Activated T-cell treated with anti-CD3 and anti-CD28 coated beads, Interleukin-2, amount 50 U/mL, for 4 hours (primary cell): ENCODE results near the gene TUBA1C. TPM values are rescaled to one million over a fixed set of nuclear protein-coding genes. Genes with fewer than 3 reads are reported as not detected.
"Not testable (repeated sequence)": the region's sequence is repeated elsewhere in the genome, so short reads cannot be mapped to it uniquely, and the experiment has no call there.

ENCODE experiments used
- ATAC-seq, 2 donors: fragments of 200-7000 bp; cut with Tn5 transposase; one replicate each; pipeline ENCODE4 v1.10.0; 2021
- DNase-seq: peaks from one replicate; pipeline ENCODE4 v3.0.0-alpha.2; 2020
- H3K27me3 Mint-ChIP-seq: one replicate; pipeline ENCODE4 v1.8.0; 2021; ENCODE audit warnings: low read depth, mixed read lengths
- H3K36me3 Mint-ChIP-seq: one replicate; pipeline ENCODE4 v1.8.0; 2022; ENCODE audit warnings: mixed read lengths; ENCODE audit not compliant: insufficient read depth
- H3K4me1 Mint-ChIP-seq: one replicate; pipeline ENCODE4 v1.8.0; 2021; ENCODE audit warnings: low read depth, mixed read lengths
- H3K4me3 Mint-ChIP-seq: one replicate; pipeline ENCODE4 v1.8.0; 2021; ENCODE audit warnings: mild to moderate bottlenecking, moderate library complexity, mixed read lengths
- H3K9me3 Mint-ChIP-seq: one replicate; pipeline ENCODE4 v1.8.0; 2021; ENCODE audit warnings: mixed read lengths
- total RNA-seq, 3 donors: library from RNA; stranded (reverse); gene quantifications; one replicate each; pipeline ENCODE4 v1.2.1, GENCODE V29; 2021

TUBA1C gene
- total RNA-seq, 3 donors from 2014 or later: 529 to 597 (median 572) TPM

- ATAC-seq (no peak), DNase-seq (no peak)
- no peaks in the 10 kb centered on the region for H3K36me3 Mint-ChIP-seq
- H3K9me3 Mint-ChIP-seq: no peaks in the 10 kb centered on the region
- peak overlapping the region; percentile 47 for H3K4me3 Mint-ChIP-seq
- H3K27me3 Mint-ChIP-seq: no peaks in the 10 kb centered on the region
- peaks cover 13% of the 10 kb centered on the region for H3K4me1 Mint-ChIP-seq
Observed at GRCh38 chr12:49233842-49234526, 30.9 kb upstream of the TUBA1C start.

DNA sequence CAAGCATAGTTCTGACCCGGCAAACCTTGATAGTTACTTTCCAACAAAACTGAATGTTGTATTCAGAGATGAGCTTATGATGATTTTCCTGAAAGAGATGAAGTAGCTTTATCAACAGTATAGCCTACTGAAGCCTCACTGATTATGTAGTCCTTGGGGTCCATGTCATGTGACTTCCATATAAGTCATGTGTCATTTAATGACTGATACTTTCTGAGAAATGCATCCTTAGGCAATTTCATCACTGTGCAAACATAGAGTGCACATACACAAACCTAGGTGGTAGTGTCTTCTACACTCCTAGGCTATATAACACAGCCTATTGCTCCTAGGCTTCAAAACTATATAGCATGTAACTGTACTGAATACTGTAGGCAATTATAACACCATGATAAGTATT is 28.5 kb upstream of the TUBA1C start:
- DNase-seq: no peak
- H3K4me1 Mint-ChIP-seq: peaks cover 13% of the 10 kb centered on the region
- no peak for ATAC-seq
- no peaks in the 10 kb centered on the region for H3K9me3 Mint-ChIP-seq
- H3K36me3 Mint-ChIP-seq: no peaks in the 10 kb centered on the region
- no peak overlapping the region for H3K4me3 Mint-ChIP-seq
- peaks cover 4% of the 10 kb centered on the region for H3K27me3 Mint-ChIP-seq

DNA sequence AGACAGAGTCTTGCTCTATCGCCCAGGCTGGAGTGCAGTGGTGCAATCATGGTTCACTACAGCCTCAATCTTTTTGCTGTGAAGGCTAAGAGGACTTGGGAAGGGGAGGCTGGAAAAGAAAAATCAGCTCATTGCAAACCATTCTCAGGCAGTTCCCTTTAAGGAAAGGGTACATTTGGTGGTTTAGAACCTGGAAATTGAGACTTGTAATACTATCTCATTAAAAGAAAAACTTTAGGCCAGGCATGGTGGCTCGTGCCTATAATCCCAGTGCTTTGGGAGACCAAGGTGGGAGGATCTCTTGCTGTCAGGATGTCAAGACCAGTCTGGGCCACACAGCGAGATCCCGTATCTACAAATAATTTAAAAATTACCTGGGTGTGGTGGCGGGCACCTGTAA is 21.3 kb upstream of the TUBA1C start:
- Mint-ChIP-seq H3K4me1 (no peaks in the 10 kb centered on the region), H3K36me3 (no peaks in the 10 kb centered on the region), H3K9me3 (no peaks in the 10 kb centered on the region), H3K27me3 (peaks cover 4% of the 10 kb centered on the region), H3K4me3 (no peak overlapping the region)
- no peak for ATAC-seq
- no peak for DNase-seq

DNA sequence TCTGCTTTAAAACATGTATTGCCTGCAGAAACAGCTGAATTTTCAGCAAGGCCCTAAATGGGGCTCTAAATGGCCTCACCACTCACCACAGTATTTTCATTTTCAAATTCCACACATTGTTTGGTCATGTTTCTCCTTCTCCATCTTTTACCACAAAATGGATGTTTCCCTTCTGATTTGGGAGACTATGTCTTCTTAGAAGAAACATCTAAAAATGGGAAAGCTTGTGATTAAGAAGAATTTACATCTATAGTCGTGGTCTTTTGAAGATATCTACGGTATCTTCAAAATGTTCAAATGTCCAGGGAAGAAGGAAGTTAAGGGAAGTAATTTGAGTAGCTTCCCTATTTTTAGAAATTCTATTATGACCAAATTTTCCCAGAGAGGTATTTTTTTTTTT is 20.7 kb upstream of the TUBA1C start:
- ATAC-seq: no peak
- H3K36me3 Mint-ChIP-seq: no peaks in the 10 kb centered on the region
- H3K27me3 Mint-ChIP-seq: peaks cover 4% of the 10 kb centered on the region
- no peaks in the 10 kb centered on the region for H3K4me1 Mint-ChIP-seq
- no peaks in the 10 kb centered on the region for H3K9me3 Mint-ChIP-seq
- DNase-seq: no peak
- no peak overlapping the region for H3K4me3 Mint-ChIP-seq

DNA sequence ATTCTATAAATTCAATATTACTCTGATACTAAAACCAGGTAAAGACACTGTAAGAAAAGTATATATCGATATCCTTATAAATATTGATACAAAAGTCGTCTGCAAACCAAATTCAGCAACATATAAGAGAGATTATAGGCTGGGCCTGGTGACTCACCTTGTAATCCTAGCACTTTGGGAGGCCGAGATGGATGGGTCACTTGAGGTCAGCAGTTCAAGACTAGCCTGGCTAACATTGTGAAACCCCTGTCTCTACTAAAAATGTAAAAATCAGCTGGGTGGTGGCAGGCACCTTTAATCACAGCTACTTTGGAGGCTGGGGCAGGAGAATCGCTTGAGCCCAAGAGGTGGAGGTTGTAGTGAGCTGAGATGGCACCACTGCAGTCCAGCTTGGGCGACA is 13.5 kb upstream of the TUBA1C start:
- H3K36me3 Mint-ChIP-seq: no peaks in the 10 kb centered on the region
- ATAC-seq: no peak
- no peaks in the 10 kb centered on the region for H3K27me3 Mint-ChIP-seq
- peaks cover 5% of the 10 kb centered on the region for H3K4me1 Mint-ChIP-seq
- H3K4me3 Mint-ChIP-seq: no peak overlapping the region
- no peaks in the 10 kb centered on the region for H3K9me3 Mint-ChIP-seq
- no peak for DNase-seq

DNA sequence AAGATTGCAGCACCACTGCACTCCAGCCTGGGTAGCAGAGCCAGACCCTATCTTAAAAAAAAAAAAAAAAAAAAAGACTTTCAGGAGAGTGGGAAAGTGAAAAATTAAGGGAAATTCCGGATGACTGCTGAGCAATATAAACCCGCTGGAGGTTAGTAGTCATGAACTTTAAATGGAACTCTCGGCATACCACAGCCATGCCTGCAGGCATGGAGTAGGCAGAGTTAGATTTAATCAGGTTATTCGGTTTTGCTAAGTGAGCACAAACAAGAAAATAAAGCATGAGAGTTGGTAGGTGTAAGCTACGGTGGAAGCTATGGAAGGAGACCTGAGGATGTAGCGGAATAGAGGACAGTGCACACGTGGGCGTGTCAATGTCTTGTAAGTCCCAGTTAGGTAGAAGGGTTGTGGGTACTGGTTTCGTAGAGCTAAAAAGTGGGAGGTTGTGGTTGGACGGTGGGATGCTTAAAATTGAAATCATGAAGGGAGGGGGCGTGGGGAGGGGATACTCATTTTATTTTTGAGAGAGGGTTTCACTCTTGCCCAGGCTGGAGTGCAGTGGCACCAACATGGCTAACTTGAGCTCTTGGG is 11.8 kb upstream of the TUBA1C start:
- Mint-ChIP-seq H3K9me3 (no peaks in the 10 kb centered on the region), H3K4me1 (peaks cover 5% of the 10 kb centered on the region), H3K27me3 (no peaks in the 10 kb centered on the region), H3K36me3 (no peaks in the 10 kb centered on the region), H3K4me3 (no peak overlapping the region)
- DNase-seq: no peak
- ATAC-seq: peak; percentile 65 to 71

- not testable (repeated sequence) for ATAC-seq, H3K4me3 Mint-ChIP-seq, H3K36me3 Mint-ChIP-seq, H3K4me1 Mint-ChIP-seq, H3K27me3 Mint-ChIP-seq, DNase-seq, H3K9me3 Mint-ChIP-seq
Observed at GRCh38 chr12:49255456-49255855, 9.4 kb upstream of the TUBA1C start.

GRCh38 chr12:49255857-49256637 is 8.8 kb upstream of the TUBA1C start:
- ATAC-seq: no peak
- Mint-ChIP-seq H3K4me1 (peaks cover 5% of the 10 kb centered on the region), H3K9me3 (no peaks in the 10 kb centered on the region), H3K4me3 (no peak overlapping the region), H3K27me3 (no peaks in the 10 kb centered on the region), H3K36me3 (no peaks in the 10 kb centered on the region)
- no peak for DNase-seq

DNA sequence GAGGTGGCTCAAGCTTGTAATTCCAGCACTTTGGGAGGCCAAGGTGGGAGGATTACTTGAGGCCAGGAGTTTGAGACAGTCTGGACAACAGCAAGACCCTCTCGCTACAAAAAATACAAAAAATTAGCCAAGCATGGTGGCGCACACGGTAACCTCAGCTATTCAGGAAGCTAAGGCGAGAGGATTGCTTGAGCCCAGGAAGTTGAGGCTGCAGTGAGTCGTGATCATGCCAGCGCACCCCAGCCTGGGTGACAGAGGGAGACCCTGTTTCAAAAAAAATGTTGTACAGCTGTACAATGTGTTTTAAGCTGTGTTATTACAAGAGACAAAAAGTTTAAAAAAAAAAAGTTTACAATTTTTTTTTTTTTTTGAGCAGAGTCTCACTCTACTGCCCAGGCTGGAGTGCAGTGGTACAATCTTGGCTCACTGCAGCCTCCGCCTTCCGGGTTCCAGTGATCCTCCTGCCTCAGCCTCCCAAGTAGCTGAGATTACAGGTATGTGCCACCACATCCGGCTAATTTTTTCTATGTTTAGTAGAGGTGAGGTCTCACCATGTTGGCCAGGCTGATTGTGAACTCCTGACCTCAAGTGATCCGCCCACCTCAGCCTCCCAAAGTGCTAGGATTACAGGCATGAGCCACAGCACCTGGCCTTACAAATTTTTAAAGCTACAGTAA is 7.2 kb upstream of the TUBA1C start:
- not testable (repeated sequence) for ATAC-seq, H3K9me3 Mint-ChIP-seq, H3K4me1 Mint-ChIP-seq, DNase-seq, H3K4me3 Mint-ChIP-seq, H3K27me3 Mint-ChIP-seq, H3K36me3 Mint-ChIP-seq

- ATAC-seq (no peak), DNase-seq (no peak)
- Mint-ChIP-seq H3K4me1 (no peaks in the 10 kb centered on the region), H3K36me3 (no peaks in the 10 kb centered on the region), H3K9me3 (no peaks in the 10 kb centered on the region), H3K4me3 (no peak overlapping the region), H3K27me3 (no peaks in the 10 kb centered on the region)
Observed at GRCh38 chr12:49259452-49259851, 5.4 kb upstream of the TUBA1C start.

DNA sequence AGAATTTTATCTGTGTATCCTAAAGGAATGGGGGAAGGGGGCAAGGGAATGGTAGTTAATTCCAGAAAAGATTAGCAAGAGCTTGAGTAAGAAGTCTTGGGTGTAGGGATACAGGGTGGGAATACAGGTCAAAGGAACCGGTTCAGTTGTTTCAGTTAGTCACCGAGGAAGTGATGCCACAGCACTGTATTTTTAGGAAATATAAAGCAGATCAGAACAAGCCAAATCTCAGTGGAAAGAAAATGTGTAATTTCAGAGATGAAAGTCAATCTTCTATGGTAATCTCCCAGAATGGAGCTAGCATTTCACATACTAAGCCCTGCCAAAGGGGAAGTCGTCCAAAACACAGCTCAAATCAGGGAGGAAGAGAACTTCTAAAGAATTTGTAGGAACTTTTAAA is 4.7 kb upstream of the TUBA1C start:
- H3K9me3 Mint-ChIP-seq: no peaks in the 10 kb centered on the region

DNA sequence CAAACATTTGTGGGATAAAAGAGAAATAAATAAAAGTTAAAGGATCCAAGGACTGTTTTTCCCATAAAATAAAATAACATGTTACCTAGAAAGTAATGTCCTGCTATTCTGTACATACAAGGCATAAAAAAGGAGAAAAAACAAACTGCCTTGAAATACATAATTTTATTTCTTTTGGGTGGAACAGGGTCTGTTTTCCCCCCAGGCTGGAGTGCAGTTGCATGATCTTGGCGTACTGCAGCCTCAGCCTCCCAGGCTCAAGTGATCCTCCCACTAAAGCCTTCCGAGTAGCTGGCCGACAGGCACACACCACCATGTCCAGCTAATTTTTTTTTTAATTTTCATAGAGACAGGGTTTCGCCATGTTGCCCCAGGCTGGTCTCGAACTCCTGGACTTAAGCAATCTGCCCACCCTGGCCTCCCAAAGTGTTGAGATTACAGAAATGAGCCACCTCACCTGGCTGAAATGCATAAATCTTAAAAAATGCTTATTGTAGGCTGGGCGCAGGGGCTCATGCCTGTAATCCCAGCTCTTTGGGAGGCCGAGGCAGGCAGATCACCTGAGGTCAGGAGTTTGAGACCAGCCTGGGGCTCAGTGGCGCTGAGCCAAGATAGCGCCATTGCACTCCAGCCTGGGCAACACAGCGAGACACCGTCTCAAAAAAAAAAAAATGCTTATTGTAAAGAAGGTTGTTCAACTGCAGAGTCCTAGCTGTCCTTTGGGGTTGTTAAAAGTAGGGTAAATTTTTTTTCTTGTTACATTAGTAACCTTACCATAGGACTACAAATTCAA is 4.1 kb upstream of the TUBA1C start:
- no peak for ATAC-seq
- Mint-ChIP-seq H3K4me1 (no peaks in the 10 kb centered on the region), H3K4me3 (no peak overlapping the region), H3K36me3 (peaks cover 2% of the 10 kb centered on the region), H3K9me3 (no peaks in the 10 kb centered on the region), H3K27me3 (no peaks in the 10 kb centered on the region)
- no peak for DNase-seq

More for the DNA sequence above, 4.7 kb upstream of the TUBA1C start:
- no peak for DNase-seq
- Mint-ChIP-seq H3K27me3 (no peaks in the 10 kb centered on the region), H3K36me3 (no peaks in the 10 kb centered on the region), H3K4me1 (no peaks in the 10 kb centered on the region), H3K4me3 (no peak overlapping the region)
- no peak for ATAC-seq

GRCh38 chr12:49261721-49262120 is 3.2 kb upstream of the TUBA1C start:
- no peaks in the 10 kb centered on the region for H3K27me3 Mint-ChIP-seq
- DNase-seq (no peak), ATAC-seq (no peak)
- H3K4me3 Mint-ChIP-seq: no peak overlapping the region
- H3K36me3 Mint-ChIP-seq: peaks cover 2% of the 10 kb centered on the region
- peaks cover 2% of the 10 kb centered on the region for H3K4me1 Mint-ChIP-seq
- H3K9me3 Mint-ChIP-seq: no peaks in the 10 kb centered on the region

- peaks cover 15% of the 10 kb centered on the region for H3K4me1 Mint-ChIP-seq
- H3K36me3 Mint-ChIP-seq: peaks cover 9% of the 10 kb centered on the region
- ATAC-seq: no peak
- no peaks in the 10 kb centered on the region for H3K9me3 Mint-ChIP-seq
- H3K27me3 Mint-ChIP-seq: no peaks in the 10 kb centered on the region
- no peak for DNase-seq
- peak overlapping the region; percentile 89 for H3K4me3 Mint-ChIP-seq
Observed at GRCh38 chr12:49263400-49263763, 1.5 kb upstream of the TUBA1C start.
